ENCODE data around the gene FAM20A. TPM values are rescaled to one million over a fixed set of nuclear protein-coding genes. Genes with fewer than 3 reads are reported as not detected.
A peak's percentile ranks its signal among the peaks of the same experiment; 100 is the strongest.

FAM20A gene
- 10 to 100 TPM; 28.2 to 86.0 (median 45.0) TPM for total RNA-seq
- long read RNA-seq, partial matches to known transcripts, result 1 of 2 reads
- long read RNA-seq, other reads (novel, unspliced or antisense), result 1 of 2 reads

GRCh38 chr17:68600931-68601564, at the start of gene FAM20A:
FAM20A (minus strand) TSS chr17:68601367; CDS start chr17:68600666, 701 bp downstream.
- 8% methylated on average over 6 of the region's 69 CpGs for WGBS (ENCODE audit: insufficient coverage, low coverage, low lambda C conversion rate, missing lambda C conversion rate)
- peak; percentile 83 for TF ChIP-seq POLR2A (IDR thresholded peaks at IDR 0.05)
- no peak for TF ChIP-seq CTCF (IDR thresholded peaks at IDR 0.05)

DNA sequence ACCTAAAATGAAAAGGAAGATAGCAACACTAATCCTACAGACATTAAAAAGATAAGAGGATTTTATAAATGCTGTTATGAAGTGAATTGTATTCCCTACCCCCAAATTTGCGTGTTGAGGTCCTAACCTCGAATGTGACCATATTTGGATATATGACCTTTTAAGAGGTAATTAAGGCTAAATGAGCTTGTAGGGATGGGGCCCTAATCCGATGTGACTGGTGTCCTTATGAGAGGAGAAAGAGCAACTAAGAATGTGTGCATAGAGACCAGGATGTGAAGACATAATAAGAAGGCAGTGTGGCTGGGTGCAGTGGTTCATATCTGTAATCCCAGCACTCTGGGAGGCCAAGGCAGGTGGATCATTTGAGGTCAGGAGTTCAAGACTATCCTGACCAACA, 48.2 kb upstream of the FAM20A start:
- no peak for ATAC-seq
- Histone ChIP-seq H3K4me1 (peaks cover 0 to 6% (median 0%) of the 10 kb centered on the region in 4 donors), H3K4me3 (no peak overlapping the region), H3K36me3 (no peaks in the 10 kb centered on the region), H3K9me3 (no peaks in the 10 kb centered on the region), H3K27ac (no peak overlapping the region), H3K27me3 (no peaks in the 10 kb centered on the region)
- no peak for DNase-seq
- TF ChIP-seq POLR2A (IDR thresholded peaks at IDR 0.05), result no peak
- TF ChIP-seq CTCF (IDR thresholded peaks at IDR 0.05), result no peak
- 83% methylated on average over 3 of the region's 3 CpGs for WGBS (ENCODE audit: insufficient coverage, low coverage, low lambda C conversion rate, missing lambda C conversion rate)
- intact Hi-C loops (cut with DNase I), result no loop called here

More at GRCh38 chr17:68600931-68601564, at the start of gene FAM20A:
- no peaks in the 10 kb centered on the region for H3K9me3 ChIP-seq
- H3K27ac ChIP-seq, result peak within 1 kb of the TSS; percentile 84 to 95 (median 89)
- no peaks in the 10 kb centered on the region for H3K36me3 ChIP-seq
- ATAC-seq, result peak; percentile 70 to 87 (median 80)
- intact Hi-C loops (cut with DNase I), result no loop called here
- DNase-seq, result peak; percentile 91 to 96 (median 93)
- H3K27me3 ChIP-seq, result no peaks in the 10 kb centered on the region
- peaks cover 0 to 28% (median 12%) of the 10 kb centered on the region in 4 donors for H3K4me1 ChIP-seq
- H3K4me3 ChIP-seq, result peak within 1 kb of the TSS; percentile 68 to 89 (median 71)

- Histone ChIP-seq H3K27ac (no peak overlapping the region), H3K4me3 (no peak overlapping the region), H3K4me1 (peaks cover 0 to 13% (median 0%) of the 10 kb centered on the region in 4 donors), H3K27me3 (no peaks in the 10 kb centered on the region), H3K36me3 (no peaks in the 10 kb centered on the region), H3K9me3 (no peaks in the 10 kb centered on the region)
- TF ChIP-seq CTCF (IDR thresholded peaks at IDR 0.05), result no peak
- no peak for TF ChIP-seq POLR2A (IDR thresholded peaks at IDR 0.05)
- DNase-seq (no peak), ATAC-seq (peak in 1 of 4 donors; percentile 49)
- WGBS (ENCODE audit: insufficient coverage, low coverage, low lambda C conversion rate, missing lambda C conversion rate), result 95% methylated on average over 5 of the region's 11 CpGs
- intact Hi-C loops (cut with DNase I), result no loop called here
These were observed 45.7 kb upstream of the FAM20A start for GRCh38 chr17:68646626-68647526.

DNA sequence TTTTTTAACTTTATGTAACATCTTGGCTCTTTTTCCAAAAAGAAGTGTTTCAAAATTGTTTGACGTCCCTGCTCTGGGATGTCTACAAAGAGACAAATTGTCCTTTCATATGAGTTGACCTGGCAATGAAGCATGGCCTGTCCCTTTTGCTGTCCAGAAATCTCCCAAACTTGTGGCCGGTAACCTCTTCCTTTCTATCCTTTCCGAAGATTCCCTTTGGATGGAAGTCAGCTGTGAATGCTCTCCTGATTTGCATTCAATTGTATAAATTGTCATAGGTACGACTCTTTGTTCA, 40.9 kb upstream of the FAM20A start:
- WGBS (ENCODE audit: insufficient coverage, low coverage, low lambda C conversion rate, missing lambda C conversion rate), result 58% methylated on average over 4 of the region's 4 CpGs
- Histone ChIP-seq H3K9me3 (no peaks in the 10 kb centered on the region), H3K27me3 (no peaks in the 10 kb centered on the region), H3K27ac (peak overlapping the region in 2 of 3 donors; percentile 75 to 83), H3K36me3 (no peaks in the 10 kb centered on the region), H3K4me1 (peaks cover 0 to 13% (median 4%) of the 10 kb centered on the region in 4 donors), H3K4me3 (peak overlapping the region in 1 of 3 donors; percentile 14)
- intact Hi-C loops (cut with DNase I), result no loop called here
- DNase-seq (peak in 1 of 3 donors; percentile 63), ATAC-seq (peak; percentile 57 to 90 (median 88))
- TF ChIP-seq CTCF (IDR thresholded peaks at IDR 0.05) (no peak), POLR2A (IDR thresholded peaks at IDR 0.05) (peak; percentile 15)
